DMS114 treated with DMSO at 0.1 percent for 48 hours (cell line): ENCODE results near the gene FRMD3.

ENCODE experiments used
- DNase-seq: peaks from one replicate; lab custom pipeline; 2025; ENCODE audit not compliant: unreplicated experiment; lab: John Stamatoyannopoulos, UW

The FRMD3 gene

DNA sequence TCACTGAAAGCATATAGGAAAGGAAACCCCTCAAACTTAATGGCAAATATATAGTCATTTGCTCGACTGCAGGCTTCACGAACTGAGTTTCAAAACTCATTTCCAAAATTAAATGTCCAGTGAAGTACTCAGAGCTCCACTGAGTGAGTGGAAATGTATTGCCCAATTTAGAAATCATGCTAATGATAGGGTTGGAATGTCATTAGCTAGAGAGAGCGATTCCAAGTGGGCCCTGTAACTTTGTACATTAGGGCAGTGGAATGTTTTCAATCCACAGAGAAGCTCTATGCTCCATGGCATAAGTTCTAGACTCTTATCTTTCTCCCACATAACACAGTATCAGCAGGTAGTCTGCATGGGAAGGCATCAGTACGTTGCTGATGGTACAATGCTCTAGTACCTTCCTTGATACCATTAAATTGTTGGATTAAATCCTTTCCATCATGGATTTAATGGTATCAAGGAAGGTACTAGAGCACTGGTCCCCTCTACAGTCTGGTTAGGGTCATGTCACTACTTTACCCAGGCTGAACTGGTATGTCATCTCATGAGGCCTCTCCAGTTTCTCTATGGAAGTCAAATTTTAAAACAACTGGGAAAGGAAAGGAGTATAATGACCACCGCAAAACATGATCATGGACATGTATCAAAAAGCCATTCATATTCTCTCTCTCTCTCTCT lies 292.1 kb downstream of the FRMD3 start:
- DNase-seq, result no peak

DNA sequence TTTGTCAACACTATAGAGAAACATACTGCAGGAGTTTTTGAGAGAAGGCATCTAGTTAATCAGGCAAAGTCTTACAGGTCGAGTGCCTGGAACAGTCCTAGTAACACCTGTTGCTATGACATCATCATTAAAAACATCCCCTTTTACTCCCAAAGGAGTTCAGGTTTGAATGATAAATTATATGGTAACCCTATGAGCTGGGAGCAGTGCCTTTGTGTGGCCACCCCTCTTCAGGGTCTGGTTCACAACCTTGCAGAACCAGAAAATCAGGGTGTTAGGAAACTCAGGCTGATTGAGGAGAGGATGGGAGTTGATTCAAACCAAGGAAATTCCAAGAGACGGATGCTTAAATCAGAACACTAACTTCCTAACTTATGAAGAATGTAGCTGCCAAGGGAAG lies 296.1 kb downstream of the FRMD3 start:
- no peak for DNase-seq

DNA sequence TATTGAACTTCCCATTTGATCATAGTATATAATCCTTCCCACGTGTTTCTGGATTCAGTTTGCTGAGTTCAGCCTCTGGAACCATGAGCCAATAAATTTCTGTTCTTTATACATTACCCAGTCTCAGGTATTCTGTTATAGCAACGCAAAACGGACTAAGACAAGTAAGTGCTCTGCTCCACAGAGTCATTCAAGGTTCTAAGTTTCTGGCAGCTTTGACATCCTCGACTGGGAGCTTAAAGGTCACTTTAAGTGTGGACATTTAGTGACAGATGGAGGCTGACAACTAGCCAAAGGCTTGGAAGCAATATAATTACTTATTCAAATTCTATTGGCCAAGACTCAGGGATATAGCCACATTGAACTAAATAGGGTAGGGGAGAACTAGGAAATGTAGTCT lies 297.5 kb downstream of the FRMD3 start:
- DNase-seq, result no peak

DNA sequence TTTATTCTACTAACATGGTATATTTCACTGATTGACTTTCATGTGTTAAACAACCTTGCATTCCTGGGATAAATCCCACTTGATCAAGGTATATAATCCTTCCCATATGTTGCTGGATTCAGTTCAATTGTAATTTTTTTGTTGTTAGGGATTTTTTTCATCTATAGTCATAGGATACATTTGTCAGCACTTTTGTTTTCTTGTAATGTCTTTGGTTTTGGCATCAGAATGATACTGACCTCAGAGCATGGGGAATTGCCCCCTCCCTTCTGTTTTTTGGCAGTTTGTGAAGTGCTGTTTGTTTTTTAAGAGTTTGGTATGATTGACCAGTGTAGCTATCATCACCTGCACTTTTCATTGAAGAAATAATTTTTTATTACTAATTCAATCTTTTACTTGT lies 298.5 kb downstream of the FRMD3 start:
- DNase-seq, result no peak

DNA sequence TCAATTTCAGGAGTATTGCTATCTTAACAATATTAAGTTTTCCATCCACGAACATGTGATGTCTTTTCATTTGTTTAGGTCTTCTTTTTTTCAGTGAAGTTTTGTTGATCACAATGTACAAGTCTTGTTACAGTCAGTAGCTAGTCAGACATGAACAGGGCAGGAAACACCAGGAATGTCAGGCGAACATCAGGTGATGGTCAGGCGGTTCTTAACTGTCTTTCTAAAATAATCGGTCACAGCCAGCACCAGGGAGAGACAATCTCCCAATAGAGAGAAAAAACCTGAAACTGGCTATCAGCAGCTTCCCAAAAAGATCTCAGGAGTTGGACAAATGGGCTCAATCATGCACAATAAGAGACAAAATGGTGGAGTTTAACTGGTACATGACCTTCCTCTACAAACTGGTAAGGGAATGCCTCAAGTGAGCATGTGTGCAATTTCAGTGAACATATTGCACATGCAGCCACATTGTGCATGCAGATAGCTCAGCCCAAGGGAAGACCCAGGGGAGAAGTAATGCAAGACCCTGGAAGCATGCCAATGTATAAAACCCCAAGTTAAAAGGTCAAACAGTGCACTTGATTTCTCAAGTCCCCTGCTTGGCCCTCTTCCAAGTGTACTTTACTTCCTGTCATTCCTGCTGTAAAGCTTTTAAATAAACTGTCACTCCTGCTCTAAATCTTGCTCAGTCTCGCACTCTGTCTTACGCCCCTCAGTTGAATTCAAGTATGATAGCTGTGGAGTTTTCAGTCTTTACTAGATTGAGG lies 299.1 kb downstream of the FRMD3 start:
- no peak for DNase-seq

DNA sequence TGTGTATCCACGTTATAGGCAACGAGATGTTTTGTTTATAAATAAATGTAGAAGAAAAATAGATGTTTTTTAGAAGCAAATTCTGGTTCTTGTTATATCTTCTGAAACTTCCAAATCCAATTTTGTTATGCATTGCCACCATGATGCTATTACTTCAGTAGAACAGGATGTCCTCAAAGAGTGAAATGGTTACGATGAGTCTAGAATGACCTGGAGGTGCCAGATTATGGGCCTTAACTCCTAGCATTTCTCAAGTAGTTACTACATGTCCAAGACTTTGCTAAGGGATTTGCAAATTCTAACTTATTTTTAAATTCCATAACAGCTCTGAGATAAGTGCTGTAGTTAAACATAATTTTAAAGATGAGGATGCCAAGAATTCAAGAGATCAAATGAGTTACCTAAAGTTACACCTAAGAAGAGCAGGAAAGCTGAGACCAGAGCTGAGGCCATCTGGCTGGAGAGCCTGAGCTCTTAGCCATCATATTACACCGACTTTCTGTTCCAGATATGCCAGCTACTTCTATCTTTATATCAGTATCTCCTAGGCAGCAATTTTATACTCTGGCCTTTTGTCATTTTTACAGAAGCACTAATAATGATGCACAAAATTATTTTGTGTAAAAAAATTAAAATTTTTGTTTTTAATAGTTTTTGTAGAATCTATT lies 302.0 kb downstream of the FRMD3 start:
- no peak for DNase-seq

DNA sequence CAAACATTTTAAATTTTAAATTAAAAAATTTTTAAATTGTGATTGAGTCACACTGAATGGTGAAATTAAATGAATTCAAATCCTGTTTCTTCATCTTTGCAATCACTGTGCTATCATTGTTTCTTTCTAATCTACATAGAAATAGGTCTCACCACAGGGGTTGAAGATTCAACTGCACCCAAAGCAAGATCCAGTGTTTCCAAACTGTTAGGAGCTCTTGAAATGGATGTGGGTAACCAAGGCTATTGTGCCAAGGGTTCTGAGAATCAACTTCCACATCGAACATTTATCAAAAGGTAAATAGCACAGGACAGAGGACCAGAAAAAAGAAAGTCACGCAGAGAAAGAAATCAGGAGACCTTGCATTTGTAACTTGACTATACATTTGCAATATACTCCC lies 302.7 kb downstream of the FRMD3 start:
- no peak for DNase-seq

DNA sequence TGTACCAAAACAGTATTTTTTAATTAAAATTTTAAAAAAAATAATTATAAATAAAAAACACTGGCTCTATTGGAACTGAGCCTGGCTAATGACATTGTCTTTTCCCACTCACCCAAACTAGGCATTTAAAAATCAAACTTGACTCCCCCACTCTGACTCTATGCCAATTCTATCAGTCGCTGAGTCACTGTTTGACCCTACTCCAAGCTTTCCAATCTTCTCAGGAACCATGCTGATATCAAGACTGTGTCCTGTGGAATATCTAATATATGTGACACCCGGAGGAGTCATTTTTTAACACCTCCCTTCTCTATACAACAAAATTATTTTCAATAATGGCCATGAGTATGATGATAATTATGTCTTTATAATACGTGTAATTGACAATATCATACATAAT lies 303.7 kb downstream of the FRMD3 start:
- no peak for DNase-seq

DNA sequence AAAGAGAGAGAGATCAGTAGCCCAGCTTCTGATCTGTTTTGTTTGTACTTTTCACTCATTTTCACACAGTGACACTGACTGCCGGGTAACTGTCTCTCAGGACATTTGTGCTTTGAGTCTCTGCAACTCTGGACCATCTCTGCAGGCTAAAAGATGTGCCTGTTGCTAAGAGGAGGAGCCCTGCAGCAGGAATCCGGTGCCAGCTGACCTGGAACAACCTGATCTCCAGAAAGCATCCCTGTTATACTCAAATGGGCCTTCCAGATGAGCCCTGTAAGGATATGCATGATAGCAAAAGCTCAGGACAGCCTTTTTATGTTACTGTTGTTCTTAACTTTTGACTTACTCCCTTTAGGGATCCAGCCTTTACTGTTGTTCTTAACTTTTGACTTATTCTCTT lies 304.6 kb downstream of the FRMD3 start:
- no peak for DNase-seq

DNA sequence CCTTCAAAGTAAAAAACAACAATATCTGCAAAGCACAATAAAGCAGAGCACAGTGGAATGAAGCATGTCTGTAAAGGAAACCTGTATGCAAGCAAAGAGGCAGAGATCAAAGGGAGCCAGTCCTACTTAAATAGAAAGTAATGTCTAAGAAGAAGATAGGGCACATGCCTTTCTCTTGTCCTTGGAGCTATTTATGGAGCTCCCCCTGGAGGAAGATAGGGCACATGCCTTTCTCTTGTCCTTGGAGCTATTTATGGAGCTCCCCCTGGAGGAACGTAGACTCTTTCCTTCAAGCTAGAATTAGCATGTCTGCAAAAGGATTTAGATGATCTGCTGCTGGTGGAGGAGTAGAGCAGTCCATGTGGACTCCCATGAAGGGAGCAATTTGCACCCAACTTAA lies 307.2 kb downstream of the FRMD3 start:
- no peak for DNase-seq

DNA sequence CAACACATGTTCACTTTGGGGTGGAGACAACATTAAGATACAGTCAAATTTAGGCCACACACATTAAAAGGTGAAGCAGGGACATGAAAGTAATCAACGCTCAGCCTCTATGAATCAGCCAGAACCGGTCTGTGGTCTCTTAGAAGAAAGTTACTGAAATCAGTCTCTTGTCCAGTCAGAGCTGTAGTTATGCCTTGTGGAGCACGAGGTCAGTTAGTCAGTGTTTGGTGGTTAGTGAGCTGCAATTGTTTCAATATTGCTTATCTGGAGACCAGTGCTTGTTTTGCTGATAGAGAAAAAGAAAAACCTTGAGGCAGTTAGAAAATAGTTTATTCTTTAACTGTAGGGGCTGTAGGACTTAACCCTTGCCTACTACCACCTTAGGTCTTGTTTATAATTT lies 317.5 kb downstream of the FRMD3 start:
- DNase-seq, result no peak

DNA sequence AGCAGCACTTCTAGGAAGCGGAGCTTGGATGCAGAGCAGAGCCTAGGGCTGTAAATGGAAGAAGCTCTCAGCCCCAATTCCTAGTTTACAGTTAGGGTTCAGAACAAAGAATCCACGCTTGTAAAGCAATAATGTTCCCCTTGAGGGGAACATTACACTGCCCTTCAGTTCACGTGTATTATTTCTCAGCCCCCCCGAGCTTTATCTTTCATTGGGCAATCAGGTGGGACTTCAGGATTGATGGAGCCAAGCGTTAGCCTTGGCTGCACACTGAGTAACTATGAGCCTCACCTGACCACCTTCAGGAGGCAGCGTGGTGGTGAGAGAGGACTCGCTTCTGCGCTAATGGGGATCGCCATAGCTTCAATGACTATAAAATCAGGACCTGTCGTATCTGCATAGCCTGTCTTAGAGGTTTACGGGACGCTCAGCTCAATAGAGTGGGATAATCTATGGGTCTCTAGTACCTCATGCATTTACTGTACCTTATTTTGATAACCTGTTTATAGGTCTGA lies 318.2 kb downstream of the FRMD3 start:
- DNase-seq, result no peak

DNA sequence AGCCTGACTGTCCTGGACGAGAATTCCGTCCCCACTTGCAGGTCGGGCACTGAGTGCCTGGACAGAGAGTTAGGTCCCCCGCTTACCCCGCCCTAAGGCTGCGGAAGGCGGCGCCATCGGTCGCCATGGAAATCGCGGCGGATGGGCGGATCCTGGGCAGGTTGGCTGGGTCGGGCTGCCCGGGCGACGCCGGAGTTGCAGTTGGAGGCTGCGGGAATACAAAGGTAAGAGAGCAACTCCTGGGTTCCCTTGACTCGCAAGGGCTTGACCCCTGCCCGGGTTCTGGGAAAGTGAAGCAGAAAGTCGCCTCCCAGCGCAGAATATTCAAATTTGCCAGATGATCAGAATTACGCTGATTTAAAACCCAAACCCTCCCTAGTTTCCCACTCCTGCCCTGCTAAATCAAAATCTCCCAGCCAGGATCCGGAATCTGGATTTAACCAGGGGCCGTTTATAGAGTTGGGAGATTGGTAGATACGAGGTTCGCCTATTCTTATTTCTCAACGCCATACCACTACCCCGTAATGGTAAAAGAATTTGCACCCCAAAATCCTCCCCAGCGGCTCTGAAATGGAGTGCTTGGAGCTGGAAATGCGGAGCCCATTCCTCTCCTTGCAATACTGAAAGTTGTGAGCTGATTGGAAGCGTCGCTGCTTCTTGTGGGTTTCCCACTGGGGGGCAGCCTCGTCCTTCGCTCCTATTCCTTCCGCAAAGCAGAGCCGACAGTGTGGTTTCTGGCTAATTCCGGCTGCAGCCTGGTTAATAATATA lies 318.9 kb downstream of the FRMD3 start:
- peak; percentile 56 for DNase-seq

DNA sequence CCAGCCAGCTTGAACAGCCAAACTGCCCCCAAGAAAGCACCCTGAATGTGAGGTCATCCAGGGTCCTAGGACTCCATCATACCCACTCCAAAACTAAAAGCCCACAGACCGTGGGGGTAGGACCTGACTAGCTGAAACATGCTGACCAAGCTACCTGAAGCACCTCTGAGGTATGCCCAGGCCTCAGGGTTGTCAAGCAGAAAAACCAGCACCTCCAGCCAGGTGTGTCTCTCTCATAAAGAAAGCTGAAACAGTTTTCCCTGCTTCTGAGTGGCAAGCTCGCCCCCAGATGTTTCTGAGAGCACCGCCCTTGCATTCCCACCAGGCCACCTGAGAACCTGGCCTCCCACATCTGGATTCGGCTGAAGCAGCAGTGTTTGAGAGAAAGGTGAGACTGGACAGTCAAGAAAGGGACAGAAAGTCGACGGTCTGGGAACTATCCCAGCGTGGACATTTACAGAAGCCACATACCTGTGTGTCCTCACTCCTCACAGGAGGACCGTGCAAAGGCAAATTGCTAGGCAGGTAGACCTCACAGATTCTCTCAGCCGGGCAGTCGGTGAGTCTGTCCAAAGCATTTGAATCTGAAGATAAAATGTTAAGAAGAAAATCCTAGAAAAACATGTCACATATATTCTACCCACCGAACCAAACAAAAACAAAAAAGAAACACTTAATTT lies 319.6 kb downstream of the FRMD3 start:
- no peak for DNase-seq

DNA sequence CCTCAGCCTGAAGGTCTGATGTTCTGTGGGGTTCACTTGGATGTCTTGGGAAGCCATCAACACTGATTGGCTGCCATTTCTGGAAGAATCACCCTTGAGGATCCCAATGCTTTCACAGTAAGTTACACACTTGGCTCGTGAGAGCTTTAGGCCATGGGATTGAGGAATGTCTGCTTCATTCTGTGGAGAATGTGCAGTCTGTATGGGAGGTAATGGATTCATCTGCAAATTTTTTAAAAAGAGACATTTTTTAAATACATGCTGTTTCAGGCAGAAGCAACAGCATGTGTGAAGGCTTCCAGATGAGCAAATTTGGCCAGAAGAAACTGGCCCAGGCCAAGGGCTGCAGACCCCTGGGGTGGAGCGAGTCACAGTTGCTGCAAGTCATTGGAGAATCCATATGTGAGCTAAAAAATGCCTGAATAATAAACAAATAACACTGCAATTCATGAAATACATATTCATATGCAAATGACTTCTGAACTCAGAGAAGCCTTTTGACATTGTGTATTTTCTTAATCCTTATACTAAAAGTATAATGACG lies 328.9 kb downstream of the FRMD3 start:
- no peak for DNase-seq

DNA sequence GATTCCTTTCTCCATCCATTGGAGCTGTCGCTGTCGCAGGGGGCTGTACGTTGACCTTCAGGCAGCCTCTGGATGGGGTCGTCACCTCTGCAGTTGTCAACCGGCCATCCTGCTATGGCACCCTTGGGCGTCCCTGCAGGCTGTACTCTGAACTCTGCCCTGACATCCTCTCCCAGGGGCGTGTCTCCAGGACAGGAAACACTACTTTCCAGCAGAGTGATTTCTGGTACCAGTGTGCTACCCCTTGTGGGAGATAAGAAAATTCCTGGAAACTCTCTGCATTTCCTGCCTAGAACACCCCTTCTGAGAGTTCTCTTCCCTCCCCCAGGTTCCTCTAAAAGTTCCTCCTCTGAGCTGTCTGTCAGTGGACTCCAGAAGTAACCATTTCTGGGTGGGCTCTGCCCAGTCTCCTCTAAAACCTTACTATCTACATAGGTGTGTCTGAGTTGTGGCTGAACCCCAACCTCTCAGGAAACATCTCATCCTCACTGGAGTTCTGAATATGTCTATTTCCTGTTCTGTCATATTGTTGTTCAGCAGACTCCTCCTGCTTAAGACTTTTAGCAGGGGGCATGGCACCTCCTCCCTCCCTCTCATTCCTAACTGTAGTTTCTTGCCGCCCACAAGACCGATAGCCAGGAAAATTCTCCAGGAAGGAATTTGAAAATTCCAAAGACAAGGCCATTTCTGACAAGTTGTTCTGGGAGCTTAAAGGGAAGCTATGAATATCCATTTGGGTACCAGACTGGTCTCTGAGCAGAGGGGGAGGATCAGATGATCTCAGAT lies 329.9 kb downstream of the FRMD3 start:
- DNase-seq, result no peak

DNA sequence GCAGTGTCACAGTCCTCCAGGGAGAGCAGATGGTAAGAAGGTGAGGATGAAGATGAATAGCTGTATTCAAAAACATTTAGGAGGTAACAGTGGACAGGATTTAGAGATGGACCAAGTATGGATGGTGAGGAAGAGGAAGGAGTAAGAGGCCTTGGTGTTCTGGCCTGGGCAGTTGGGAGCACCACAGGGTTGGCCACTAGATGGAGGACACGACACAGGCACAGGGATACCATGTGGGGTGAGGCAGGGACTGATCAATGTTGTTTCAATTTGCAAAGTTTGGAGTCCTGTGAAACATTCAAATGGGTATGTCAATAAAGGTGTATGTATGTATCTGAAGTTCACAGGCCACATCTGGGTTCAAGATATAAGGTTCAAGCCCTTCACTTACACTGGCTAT lies 334.2 kb downstream of the FRMD3 start:
- DNase-seq, result no peak

DNA sequence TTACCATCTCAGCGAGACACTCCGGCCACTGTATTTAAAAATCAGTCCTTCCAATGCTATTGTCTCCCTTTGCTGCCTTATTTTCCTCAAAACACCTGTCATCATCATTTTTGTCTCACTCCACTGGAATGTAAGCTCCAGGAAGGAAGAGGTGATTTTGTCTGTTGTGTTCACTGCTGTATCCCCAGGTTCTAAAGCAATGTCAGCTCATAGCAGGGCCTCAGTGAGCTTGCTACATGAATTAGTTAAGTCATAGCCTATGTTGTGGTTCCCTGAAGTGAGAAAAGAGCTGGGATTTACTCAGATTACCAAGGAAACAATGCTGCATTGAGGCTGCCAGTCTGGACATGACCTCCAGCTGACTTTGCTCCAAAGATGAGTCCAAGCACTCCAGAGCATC lies 337.7 kb downstream of the FRMD3 start:
- no peak for DNase-seq

DNA sequence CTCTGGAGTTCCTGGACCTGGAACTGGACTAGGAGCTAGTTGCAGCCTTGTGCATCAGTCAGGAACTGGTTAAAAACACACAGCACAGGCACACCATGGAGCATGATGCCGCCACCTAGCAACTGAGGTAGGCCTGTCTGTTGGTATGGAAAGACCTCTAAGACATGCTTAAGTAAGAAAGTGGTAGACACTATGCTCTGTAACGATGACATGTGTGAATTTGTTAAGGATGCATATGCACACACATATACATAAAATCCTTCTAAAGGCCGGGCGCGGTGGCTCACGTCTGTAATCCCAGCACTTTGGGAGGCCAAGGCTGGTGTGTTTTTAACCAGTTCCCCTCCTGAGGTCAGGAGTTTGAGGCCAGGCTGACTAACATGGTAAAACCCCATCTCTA lies 338.4 kb downstream of the FRMD3 start:
- no peak for DNase-seq

DNA sequence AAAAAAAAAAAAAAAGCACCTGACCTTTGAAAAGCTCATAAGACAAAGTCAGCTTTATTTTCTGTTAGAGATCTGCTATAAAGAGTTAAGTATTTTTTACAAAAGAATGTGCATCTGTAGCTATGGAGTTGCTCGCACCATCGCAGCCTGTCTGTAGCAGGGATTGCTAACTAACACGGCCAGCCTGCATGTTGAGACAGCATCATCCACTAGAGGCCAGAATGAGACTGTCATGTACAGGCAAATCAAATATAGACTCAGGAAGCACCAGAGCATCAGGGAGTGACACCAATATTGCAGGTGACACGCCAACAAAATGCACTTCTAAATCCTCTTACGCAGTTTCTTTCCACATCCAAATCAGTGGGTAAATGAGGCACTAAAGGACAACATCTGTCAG lies 339.0 kb downstream of the FRMD3 start:
- DNase-seq, result peak; percentile 6
